GM19351 (cell line): ENCODE data around the gene BLOC1S6.

Experiments used
- ATAC-seq: cut with Tn5 transposase; IDR thresholded peaks from one replicate; pipeline ENCODE4 v1.9.1; 2021; ENCODE audit warnings: mild to moderate bottlenecking, moderate library complexity; ENCODE audit not compliant: unreplicated experiment

BLOC1S6 gene, protein sequence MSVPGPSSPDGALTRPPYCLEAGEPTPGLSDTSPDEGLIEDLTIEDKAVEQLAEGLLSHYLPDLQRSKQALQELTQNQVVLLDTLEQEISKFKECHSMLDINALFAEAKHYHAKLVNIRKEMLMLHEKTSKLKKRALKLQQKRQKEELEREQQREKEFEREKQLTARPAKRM

DNA sequence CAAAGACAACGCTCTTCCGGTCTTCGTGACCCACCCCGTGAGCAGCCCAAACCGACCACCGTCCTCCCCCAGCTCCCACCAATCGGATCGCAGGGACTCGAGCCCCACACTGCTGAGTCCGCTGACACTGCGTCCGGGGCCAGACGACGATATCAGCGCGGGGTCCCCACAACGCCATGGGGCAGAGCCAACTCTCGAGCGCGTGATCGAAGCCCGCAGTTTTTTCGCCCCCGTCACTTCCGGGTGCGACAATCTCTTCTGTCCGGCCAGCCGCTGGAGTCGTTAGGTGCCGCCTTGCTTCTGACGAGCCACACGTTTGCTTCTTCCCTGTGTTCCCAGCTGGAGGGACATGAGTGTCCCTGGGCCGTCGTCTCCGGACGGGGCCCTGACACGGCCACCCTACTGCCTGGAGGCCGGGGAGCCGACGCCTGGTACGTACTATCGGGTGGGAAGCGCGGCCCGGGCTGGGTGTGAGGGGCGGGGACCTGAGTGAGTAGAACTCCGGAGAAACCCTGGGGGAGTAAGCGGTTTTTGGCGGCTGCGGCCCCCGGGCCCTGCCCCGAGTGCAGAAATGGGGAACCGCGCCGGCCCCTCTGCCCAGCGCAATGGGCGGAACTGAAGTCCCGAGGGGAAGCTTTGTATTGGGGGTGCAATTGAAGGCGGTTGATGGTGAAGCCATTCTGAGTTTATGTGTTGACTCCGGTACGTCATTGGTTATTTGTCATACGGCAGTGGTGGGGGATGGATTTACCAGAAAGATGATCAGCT lies at the start of gene BLOC1S6:
BLOC1S6 (plus strand) TSS at position 285 of the 768 bp plus-strand sequence; CDS start at position 350, 65 bp downstream.
- peak; percentile 78 for ATAC-seq

DNA sequence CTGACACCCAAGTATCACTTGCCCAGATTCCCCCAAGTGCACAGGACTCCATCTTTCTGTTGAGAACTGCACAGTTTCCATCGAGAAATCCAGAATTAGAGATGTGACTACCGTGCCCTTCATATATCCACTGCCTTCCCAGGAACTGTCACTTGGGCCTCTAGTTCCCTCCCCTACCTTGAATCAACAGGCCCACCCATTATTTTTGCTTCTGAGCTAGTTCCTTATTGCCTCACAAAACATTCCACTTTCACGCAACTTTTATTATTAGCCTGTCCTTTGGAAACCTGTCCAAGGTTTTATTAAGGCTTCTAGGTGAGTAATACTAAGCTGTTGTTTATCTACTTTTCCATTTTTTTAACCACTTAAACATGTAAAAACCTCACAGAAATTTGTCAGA lies 47.5 kb upstream of the BLOC1S6 start:
- no peak for ATAC-seq

DNA sequence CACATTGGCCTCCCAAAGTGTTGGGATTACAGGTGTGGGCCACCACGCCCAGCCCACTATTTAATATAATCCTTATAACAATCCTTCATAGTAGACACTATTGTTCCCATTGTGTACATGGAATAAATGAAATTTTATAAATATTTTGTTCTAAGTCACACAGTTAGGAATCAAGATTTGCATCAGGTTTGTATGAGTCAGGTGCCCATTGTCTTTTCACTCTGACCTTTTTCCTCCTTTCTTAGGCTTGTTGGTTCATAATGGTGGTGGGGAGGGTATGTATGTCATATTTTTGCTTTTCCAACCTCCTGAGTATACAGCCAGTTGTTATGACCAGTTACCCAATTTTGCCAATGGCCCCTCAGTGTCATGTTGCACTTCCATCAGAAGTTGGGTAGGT lies 46.6 kb upstream of the BLOC1S6 start:
- no peak for ATAC-seq

DNA sequence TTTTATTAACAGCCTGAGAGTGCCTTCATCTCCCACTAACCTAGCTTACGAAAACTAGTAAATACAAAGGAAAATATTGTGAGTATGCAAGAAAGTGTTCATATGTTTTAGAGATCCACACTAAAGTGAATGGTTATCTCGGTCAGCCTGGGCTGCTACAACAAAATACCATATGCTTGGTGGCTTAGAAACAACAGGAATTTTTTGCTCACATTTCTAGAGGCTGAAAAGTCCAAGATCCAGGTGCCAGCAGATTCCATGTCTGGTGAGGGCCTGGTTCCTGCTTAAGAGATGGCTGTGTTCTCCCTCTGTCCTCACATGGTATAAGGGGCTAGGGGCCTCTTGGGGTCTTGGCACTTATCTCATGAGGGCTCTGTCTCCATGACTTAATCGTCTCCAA lies 44.1 kb upstream of the BLOC1S6 start:
- no peak for ATAC-seq

DNA sequence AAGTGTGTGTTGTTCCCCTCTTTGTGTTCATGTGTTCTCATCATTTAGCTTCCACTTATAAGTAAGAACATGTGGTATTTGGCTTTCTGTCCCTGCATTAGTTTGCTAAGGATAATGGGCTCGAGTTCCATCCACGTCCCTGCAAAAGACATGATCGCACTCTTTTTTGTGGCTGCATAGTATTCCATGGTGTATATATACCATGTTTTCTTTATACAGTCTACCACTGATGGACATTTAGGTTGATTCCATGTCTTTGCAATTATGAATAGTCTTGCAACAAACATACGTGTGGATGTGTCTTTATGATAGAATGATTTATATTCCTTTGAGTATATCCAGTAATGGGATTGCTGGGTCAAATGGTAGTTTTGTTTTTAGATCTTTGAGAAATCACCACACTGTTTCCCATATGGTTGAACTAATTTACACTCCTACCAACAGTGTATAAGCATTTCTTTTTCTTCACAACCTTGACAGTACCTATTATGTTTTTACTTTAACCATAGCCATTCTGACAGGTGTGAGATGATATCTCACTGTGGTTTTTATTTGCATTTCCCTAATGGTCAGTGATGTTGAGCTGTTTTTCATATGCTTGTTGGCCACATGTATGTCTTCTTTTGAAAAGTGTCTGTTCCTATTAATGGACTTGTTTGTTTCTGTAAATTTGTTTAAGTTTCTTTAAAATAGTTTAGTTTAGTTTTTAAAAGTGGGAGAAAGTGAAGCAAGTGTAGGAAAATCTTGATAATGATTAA lies 42.7 kb upstream of the BLOC1S6 start:
- ATAC-seq = peak; percentile 55

DNA sequence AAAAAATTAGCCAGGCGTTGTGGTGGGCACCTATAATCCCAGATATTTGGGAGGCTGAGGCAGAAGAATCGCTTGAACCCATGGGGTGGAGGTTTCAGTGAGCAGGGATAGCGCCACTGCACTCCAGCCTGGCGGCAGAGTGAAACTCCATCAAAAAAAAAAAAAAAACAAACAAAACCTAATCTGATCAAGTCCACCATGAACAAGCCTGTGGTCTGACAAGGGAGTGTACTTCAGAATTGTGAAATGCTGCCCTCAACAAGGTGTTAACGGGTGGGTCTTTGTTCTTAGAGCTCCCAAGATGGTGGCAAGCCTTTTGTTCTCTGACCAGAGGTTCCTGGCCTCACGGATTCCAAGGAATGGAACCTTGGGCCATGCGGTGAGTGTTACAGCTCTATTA lies 40.4 kb upstream of the BLOC1S6 start:
- no peak for ATAC-seq

DNA sequence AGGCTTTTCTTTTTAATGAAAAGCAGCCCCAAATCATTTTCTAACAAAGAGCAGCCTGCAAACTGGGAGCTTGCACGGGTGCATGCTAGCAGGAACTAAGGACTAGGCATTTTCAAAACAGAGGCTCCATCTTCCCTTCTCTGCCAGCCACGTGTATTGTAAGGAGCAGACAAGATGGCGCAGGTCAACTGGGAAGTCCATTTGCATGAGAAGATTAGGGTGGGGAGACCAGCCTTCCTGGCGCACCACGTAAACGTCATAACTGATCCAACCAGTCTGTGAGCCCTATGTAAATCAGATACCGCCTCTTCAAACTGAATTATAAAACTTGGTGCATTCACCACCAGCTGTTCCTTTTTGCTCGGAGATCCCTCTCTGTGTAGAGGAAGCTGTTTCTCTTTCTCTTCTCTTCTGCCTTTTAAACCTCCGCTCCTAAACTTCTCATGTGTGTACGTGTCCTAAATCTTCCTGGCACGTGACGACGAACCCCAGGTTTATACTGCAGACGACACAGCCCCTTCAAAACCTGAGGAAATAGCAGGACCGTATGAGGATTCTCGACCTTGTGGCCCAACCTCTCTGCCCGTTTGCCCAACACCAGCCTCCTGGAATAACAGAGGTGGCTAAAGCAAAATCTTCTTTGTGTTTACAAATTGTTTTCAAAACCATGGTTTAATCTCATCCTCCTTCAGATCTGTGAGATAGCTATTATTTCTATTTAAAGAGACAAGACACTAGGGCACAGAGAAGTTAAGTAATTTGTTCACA lies 38.2 kb upstream of the BLOC1S6 start:
- ATAC-seq = no peak

DNA sequence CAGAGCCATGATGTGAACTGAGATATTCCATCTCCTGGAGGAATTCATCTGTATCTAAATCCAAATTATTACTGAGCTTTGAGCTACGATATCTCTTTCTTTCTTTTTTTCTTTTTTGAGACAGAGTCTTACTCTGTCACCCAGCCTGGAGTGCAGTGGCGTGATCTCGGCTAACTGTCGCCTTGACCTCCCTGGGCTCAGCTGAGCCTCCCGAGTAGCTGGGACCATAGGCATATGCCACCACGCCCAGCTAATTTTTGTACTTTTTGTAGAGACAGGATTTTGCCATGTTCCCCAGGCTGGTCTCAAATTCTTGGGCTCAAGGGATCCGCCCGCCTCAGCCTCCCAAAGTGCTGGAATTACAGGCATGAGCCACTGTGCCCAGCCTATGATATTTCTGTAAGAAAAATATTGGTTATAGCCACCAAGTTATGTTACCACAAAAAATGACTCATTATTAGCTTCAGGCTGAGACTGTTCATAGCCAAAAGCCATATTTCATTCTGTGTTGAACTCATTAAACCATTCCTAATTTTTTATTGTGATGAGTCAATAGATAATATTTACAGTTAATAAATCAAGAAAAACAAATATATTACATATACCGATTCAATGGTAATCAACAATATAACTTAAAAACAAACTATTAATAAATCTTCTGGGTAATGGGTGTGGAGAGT lies 37.5 kb upstream of the BLOC1S6 start:
- no peak for ATAC-seq

DNA sequence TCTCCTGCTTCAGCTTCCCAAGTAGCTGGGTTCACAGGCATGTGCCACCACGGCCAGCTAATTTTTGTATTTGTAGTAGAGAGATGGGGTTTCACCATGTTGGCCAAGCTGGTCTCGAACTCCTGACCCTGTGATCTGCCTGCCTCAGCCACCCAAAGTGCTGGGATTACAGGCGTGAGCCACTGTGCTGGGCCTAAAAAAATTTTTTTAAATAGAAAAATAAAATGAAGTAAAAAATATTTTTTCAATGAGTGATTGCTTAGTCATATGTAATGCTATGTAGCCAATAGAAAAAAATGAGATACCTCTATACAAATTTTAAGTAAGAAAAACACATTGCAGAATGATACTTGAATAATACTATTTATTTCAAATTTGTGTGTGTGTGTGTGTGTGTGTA lies 36.7 kb upstream of the BLOC1S6 start:
- ATAC-seq = no peak

DNA sequence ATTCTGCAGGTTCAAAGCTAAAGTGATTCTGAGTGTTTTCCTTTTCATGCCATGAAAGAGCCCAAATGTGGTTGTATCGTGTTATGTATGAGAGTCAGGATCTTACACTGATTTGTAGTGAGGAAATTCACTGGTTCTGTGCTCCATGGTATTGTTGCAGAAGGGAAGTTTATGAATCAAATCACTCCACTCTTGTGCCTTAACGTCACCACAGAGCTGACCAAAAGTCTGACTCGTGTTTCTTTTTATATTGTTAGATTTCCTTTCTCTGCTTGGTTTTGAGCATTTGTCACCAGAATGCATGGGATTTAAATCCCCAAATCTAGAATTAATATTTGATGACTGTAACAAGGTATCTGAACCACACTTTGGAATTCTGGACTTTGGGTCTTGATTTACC lies 35.5 kb upstream of the BLOC1S6 start:
- ATAC-seq = no peak

DNA sequence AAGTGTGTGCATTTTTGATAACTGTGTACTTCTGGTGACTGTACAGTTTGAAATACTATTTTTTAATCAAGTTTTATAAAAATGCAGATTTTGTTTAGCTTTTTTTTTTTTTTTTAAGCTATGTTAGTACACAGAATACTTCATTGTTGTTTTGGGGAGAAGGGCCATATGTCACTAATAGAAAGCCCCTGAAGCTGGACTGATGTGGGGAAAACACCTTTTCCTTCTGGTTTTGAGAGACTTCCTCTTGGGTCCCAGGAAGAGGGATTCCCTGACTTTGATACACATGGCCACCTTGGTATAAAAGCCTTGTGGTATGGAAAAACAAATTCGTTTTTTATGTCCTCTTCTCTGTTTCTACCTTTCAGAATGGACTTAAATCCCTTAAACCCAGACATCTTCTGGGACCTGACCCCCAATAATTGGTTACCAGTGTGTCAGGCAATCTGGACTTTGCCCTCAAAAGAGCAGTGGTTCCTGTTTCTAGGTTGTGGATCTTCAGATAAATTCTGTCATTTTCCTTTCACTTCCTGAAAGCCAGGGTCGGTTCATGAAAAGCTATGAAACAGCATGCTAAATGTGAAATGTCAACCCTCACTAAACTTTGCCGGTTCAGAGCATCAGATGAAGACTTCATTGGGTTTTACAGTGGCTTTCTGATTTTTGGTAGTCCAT lies 31.1 kb upstream of the BLOC1S6 start:
- ATAC-seq = no peak

DNA sequence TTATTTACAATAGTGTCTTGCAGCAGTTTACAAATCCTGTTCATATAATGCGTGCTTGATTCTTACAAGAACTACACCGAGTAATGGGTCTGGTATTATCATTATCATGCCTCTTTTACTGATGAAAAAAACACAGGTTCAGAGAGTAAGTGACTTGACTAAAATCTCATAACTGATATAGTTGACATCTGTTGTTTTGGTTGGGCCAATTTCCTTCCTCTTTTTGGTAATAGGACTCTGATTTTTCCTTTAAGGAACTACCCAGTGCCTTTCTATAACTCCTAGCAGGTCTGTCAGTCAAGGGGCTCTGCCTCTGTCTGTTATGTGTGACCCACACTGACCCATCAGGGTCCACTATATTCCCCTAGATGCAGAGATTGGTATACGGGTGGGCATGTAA lies 14.6 kb upstream of the BLOC1S6 start:
- ATAC-seq = no peak

DNA sequence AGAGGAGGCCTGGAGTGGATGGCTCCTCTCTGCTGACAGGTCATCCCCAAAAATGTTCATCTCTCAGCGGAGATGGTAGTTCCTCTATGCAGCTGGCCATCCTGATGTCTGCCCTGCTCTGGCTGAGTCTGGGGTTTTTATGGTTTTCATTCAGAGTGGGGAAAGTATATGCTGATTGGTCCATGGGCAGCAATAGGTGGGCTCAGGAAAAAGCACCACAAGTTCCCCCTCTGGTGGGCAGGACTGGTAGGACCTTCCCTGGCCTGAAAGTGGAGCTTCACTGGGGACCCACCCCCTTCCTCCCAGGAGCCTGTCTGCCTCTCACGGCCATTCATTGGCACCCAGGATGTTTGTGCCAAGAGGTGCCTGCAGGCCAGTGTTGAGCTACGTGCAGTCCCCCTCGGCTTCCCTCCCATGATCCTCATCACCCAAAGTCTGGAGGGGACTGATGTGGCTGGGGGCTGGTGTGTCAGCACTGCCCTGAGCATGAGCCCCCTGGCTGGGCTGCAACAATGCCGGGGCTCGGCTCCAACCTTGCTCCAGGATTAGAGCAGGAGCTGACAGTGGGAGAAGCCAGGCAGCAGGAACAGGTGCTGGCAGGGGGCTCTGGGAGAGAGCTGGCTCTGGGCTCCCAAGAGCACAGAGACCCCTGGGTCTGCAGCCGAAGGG lies 13.1 kb upstream of the BLOC1S6 start:
- no peak for ATAC-seq

DNA sequence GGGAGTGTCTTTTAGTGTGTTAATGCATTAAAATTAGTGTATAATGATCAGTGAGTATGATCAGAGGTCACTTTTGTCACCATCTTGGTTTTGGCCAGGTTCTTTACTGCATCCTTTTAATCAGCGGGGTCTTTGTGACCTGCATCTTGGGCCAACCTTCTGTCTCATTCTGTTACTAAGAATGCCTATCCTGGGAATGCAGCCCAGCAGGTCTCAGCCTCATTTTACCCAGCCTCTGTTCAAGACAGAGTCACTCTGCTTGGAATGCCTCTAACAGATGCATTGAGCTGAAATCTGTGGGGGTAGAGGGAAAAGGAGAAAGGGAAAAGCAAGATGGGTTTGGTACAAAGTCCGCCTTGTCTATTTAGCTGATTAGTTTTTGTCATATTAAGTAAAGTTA lies 5.3 kb upstream of the BLOC1S6 start:
- no peak for ATAC-seq

DNA sequence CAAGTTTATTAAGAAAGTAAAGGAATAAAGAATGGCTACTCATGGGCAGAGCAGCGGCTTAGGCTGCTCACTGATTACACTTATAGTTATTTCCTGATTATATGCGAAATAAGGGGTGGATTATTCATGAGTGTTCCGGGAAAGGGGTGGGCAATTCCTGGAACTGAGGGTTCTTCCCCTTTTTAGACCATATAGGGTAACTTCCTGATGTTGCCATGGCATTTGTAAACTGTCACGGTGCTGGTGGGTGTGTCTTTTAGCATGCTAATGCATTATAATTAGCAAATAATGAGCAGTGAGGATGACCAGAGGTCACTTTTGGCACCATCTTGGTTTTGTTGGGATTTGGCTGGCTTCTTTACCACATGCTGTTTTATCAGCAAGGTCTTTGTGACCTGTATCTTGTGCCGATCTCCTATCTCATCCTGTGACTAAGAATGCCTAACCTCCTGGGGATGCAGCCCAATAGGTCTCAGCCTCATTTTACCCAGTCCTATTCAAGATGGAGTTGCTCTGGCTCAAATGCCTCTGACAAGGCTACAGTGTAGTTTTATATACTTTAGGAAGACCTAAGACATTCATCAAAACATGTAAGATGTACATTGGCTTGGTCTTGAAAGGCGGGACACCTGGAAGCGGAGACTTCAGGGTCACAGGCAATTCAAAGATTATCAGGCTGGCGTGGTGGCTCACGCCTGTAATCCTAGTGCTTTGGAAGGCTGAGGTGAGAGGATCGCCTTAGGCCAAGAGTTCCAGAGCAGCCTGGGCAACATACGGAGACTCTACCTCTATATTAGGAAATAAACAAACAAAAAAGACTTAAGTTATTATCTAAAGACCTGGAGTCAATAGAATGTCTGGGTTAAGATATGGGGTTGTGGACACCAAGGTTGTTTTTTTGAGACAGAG lies 3.2 kb upstream of the BLOC1S6 start:
- ATAC-seq = no peak

DNA sequence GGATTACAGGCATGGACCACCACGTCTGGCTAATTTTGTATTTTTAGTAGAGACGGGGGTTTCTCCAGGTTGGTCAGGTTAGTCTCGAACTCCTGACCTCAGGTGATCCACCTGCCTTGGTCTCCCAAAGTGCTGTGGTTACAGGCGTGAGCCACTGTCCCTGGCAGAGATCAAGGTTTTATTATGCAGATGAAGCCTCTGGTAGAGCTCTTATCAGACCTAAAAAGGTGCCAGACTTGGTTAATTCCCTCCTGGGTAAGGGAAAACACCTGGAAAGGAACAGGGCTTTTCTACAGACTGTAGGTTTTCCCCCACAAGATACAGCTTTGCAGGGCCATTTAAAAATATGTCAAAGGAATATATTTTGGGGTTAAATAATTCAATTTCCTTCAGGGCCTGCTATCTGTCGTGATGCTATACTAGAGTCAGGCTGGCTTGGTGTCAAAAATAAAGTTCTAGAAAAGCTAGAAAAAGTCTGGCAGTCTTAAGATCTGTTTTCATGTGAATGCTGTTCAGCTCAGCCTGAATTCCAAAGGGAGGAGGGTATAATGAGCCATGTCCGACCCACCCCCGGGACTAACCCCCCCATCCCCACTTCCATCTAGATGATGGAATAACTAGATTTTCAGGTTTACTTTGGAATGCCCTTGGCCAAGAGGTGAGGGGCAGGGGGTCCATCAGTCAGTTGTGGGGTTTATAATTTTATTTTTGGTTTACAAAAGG lies 1.9 kb upstream of the BLOC1S6 start:
- no peak for ATAC-seq

DNA sequence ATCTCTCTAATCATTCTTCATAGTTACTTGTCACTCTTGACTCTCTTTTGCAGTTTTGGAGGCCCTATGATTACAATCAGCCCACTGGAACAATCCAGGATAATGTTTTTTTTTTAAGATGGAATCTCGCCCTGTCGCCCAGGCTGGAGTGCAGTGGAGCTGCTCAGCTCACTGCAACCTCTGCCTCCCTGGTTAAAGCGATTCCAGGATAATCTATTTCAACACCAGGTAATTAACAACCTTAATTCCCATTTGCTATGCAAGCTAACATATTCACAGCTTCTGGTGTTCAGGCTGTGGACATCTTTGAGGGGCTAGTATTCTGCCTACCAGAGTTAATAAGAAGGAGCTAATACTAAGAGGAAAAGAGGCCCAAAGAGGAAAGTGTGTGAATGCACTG lies 1.1 kb upstream of the BLOC1S6 start:
- ATAC-seq = no peak

DNA sequence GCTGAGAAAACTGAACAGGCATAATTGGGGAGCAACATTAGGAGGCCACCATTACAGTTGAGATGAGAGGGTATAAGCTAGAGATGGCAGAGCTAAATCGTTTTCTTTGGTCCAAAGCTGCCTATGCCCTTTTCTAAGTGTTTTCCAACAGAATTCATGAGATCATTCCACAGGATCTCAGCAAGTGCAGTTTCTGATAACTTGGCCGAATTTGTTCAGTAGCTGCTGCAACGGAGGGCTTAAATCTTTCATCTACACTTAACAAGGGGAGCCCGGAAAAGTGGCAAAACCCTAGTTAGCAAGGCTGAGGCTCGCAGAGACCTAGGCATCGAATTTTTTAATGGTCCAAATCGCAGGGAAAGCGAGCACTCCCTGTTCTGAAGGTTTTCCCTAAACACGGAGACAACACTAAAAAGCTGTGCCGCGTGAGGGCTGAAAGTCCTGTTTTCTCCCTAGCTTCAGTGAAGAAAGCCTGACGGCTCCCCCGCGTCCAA lies 531 bp upstream of the BLOC1S6 start:
- no peak for ATAC-seq
